ENCODE measurements around the gene SQSTM1.

The SQSTM1 gene

DNA sequence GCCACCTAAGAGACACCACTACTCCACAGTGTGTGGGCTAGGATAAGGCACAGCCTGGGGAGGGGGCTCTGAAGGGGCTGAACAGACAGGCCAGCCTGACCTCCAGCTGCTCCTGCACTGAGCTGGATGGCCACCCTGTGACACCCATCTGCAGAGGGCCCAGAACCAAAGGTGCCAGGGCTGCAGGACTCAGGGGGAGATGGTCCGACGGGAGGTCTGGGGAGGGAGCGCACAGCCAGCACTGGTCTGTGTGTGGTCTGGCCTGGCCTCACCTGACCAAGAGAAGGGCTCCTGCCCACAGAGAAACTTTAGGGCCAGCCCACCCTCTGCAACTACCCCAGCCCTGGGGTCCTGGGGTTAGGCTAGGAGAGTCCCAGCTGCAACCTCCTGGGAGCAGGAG lies 26.1 kb upstream of the SQSTM1 start:
- DNase-seq (ENCODE audit: low read depth in 2 of 2) = no peak

DNA sequence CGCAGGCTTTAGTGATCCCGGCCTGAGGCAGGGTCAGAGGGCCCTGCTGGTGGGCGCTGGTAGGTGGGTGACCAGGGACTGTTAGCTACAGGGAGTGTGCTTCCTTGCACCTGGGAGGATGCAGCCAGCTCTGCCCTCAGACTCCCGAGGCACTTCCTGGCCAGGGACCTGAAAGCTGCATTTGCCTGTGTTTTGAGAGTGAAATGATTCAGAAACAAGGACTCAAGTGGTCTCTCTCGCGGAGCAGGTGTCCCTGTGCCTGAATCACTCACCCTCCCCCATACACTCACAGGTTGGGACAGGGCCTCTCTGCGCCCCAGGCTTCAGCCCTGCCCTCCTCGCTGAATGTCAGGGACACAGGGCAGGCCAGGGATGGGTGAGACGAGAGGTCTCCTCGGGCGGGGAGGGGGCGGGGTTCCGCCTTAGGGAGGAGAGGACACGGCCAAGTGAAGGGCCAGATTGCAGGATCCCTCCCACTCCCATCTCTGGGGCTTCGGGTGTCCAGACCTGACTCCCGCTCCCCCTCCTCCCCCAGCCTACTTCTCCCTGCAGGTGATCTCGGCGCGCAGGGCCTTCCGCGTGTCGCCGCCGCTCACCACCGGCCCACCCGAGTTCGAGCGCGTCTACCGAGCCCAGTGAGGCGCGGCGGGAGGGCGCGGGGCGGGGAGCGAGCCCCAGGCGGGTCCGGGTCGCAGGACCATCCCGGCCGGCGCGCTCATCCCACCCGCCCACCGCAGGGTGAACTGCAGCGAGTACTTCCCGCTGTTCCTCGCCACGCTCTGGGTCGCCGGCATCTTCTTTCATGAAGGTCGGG lies 25.4 kb upstream of the SQSTM1 start:
- no peak for DNase-seq (ENCODE audit: low read depth in 2 of 2)

DNA sequence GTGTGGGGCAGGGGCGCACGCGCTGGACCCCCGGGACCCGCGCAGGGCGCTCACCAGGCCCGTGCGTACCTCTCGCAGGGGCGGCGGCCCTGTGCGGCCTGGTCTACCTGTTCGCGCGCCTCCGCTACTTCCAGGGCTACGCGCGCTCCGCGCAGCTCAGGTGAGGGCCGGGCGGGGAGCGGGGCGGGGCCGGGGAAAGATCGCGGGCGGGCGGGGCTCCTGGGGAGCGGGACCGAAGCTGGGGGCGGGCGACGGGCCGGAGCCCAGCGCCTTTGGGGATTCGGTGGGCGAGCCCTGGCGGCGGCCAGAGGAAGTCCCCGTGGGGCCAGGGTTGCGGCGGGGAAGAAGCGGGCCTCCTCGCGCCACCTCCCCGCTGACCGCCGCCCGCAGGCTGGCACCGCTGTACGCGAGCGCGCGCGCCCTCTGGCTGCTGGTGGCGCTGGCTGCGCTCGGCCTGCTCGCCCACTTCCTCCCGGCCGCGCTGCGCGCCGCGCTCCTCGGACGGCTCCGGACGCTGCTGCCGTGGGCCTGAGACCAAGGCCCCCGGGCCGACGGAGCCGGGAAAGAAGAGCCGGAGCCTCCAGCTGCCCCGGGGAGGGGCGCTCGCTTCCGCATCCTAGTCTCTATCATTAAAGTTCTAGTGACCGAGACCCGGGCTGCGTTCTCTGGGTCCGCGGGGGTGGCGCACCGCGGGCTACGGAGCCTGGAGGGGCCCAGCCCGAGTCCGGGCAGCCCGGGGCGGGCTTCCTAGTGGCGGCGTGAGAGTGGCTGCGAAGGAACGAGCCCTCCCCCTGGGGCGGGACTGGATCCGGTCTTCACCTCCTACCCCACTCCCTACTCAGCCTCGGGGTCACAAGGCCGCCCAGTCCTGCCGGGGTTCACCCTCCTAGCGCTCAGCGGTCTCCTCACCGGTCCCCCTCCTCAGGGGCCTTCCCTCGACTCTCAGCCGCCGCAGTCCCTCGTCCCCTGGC lies 24.6 kb upstream of the SQSTM1 start:
- DNase-seq (ENCODE audit: low read depth in 2 of 2) = peak in 1 of 2 donors; percentile 64

DNA sequence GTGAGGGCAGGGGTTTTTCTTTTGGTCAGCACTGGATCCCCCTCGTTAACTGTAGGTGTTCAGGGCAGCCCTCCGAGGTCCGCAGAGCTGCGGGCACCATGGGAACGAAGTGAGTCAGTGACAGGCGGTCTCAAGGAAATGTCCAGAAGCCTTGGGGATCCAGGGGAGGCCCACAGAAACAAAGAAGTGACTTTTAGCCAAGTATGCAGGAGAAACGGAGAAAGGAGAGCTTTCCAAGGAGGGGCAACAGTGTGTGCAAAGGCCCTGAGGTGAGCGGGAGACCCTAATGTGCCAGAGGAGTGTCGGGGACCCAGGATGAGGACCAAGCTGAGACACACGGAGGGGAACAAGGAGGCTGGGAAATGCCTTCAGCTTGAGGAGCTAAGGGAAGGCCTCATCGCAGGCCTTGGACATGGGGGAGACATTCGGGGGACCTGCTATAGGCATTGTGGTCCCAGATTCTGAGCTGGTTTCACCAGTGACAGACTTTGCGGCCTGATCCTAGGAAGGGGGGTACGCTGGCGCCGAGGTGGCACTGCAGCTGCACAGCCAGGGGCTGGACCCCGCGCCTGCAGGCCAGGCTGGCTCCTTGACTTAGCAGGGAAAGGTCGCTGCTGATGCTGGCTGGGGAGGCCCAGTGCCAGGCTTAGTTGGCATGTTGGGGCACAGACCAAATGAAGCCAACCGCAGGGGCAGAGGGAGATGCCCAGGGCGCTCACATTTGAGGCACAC lies 23.7 kb upstream of the SQSTM1 start:
- no peak for DNase-seq (ENCODE audit: low read depth in 2 of 2)

DNA sequence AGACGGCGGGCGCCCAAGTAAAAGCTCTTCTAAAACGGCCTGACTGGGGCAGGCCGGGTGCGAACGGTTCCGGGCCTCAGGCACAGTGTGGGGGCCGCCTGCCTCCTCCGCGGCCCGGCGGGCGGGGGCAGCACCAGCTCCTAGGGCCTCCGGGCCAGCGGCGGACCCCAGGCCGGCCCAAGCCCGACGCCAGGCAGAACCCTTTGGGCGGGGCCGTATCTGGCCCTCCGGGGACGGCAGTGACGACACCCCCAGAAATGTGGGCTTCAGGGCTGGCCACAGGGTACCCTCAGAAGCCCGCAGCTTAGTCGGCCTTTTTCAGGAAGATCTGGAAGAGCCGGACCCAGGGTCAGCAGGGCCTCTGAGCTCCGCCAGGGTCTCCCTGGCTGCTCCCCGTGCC lies 23.0 kb upstream of the SQSTM1 start:
- DNase-seq (ENCODE audit: low read depth in 2 of 2) = no peak

DNA sequence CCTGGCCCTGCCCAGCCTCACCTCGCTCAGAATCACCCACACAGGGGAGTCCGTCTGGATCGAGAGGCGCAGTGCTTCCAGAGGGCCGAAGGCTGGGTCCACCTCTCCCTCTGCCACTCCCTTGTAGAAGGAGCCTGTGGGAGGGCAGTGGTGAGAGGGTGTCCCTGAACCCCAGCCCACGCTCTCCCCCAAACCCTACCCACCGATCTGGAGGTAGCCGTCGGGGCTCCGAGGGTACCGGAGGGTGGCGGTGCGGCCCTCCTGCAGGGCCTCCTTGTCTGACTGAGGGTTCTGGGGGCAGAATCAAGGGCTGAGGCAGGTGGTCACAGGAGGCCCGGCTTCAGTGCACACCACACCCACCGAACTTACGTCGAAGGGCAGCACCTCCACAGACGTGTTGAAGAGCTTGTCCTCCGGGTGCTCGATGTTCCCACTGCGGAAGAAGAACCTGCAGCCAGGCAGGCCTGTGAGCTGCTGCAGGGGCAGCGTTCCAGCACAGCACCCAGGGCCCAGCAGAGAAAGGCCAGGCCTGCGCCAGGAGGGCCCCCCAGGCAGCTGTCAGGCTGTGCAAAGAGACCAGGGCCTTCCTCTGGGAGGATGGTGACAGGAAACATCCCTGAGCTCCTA lies 22.4 kb upstream of the SQSTM1 start:
- DNase-seq (ENCODE audit: low read depth in 2 of 2) = no peak

DNA sequence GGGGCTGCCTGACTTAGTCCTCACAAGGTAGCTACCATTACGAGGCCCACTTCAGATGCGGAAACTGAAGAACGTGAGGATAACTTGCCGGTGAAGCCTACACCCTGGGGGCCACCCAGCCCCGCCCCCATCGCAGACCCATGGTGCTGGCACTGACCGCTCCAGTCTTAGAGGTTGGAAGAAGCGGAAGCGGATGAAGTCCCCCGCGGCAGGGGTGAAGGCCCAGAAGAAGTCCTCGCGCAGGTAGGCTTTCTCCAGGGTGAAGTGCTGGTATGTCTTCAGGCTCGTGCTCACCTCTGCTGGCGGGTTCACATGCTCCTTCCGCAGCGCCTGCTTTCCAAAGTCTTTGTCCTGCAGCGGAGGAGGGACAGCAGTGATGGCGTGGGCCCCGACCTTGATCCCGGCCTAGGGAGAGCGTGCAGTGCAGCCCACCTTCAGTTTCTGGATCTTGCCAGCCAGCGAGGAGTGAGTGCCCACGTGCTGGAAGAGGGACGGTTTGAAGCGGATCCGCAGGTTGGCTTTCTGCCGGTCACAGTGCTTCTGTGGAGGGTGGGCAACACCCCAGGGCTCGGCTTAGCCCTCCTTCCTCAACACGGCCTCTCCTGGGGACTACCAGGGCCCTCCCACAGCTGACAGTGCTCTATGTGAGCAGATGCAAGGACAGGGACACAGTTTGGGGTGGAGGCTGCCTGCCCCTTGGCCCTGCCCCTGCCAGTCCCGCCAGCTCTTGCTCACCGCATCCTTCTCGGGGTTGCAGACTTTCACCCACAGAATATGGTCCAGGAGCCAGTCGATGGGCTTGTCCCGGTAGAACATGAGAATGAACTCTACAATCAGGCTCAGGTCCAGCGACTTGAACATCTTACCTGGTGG lies 21.7 kb upstream of the SQSTM1 start:
- DNase-seq (ENCODE audit: low read depth in 2 of 2) = no peak

DNA sequence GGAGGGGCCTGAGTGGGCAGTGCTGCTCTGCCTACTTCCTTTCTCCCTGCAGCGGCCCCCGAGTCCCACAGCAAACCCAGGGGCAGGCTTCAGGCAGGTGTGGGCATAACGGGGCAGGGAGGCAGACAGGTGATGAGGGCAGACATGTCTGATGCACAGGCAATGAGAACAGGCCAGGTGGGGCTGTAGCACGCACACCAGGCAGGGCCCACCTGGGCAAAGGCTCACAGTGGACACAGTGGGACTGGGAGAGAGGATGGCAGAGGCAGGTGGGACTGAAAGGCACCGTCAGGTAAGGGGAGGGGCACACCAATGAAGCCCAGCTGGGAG lies 21.1 kb upstream of the SQSTM1 start:
- DNase-seq (ENCODE audit: low read depth in 2 of 2) = no peak

DNA sequence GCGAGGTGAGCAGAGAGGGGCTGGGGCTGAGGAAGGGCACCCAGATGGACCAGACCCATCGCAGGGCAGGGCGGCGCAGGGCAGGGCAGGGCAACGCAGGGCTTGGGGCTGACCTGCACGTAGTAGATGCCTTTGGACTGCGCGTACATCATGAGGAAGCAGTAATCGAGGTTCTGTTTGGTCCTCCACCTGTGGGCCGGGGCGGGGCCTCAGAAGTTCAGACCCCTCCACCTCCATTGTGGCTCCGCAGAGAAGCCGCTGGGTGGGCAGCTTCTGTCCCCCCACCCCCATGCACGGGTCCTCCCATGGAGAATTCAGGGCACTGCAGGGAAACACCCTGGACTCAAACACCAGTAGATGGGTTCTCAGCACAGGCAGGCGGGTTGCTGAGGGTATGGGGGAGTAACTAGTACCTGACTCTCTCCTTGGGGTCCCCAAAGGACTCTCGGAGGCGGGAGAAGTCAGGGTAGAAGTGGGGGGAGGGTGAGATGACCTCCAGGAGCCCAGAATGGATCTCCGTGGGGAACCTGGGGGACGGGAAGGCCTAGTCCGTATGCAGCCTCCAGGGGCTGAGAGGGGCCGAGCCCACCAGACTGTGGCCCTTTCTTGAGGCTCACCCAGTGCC lies 20.5 kb upstream of the SQSTM1 start:
- no peak for DNase-seq (ENCODE audit: low read depth in 2 of 2)

DNA sequence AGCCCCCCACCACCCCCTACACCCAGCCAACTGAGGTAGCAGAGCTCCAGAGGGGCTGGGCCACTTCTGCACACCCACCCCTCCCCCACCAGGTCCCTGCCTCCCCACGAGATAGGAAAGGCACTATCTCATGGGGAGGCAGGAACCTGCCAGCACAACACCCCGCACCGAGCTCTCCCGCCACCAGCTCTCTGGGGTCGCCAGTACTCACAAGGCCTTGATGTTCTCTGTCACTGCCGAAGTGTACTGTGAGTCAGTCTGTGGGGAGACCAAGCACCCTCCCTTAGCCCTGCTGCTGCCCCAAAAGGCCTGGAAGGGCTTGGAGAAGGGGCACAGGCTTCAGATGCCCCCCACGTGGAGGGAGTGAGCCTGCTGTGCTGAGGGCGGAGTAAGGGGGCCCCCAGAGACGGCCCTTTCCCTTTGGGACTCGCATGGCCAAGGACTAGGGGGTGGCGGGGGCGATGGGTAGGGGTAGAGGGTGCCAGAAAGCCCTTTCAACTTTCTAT lies 20.0 kb upstream of the SQSTM1 start:
- no peak for DNase-seq (ENCODE audit: low read depth in 2 of 2)

DNA sequence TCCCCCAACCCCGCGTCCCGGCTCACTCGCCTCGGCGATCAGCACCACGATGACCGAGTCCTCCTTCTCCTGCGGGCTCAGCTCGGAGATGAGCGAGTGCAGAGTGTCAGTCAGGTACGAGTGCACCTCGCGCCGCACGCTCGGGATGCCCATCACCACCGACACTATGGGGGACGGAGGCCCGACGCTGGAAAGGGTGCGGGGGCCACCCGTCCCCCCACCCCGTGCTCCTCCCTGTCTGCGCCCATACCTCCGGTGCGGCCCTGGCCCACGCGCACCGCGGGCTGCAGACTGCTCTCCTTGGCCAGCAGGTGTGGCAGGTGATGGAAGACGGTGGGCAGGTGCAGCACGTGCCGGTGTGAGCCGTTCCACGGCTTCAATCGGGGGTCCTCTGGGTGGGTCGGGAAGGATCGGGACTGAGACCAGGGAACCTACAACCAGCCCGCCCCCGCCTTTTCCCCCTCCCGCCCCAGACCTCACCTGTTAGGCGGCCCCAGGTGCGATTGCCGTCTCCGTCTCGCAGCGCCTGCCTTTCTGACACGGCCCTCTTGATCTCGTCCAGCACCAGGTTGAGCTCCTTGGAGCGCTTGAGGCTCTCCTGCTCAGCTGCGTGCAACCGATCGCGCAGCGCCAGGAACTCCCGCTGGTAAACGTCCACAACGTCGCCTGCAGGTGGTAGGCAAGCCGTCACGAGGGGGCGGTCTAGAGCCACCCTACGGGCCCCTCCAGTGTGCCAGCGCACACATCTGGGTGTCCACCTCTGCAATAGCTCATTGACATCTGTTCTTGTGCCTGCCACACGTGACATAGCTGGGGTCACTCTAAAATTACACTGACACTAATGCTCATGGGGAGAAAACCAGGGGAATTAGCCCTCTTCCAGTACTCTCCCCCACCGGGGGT lies 19.1 kb upstream of the SQSTM1 start:
- DNase-seq (ENCODE audit: low read depth in 2 of 2) = peak; percentile 79 to 83

DNA sequence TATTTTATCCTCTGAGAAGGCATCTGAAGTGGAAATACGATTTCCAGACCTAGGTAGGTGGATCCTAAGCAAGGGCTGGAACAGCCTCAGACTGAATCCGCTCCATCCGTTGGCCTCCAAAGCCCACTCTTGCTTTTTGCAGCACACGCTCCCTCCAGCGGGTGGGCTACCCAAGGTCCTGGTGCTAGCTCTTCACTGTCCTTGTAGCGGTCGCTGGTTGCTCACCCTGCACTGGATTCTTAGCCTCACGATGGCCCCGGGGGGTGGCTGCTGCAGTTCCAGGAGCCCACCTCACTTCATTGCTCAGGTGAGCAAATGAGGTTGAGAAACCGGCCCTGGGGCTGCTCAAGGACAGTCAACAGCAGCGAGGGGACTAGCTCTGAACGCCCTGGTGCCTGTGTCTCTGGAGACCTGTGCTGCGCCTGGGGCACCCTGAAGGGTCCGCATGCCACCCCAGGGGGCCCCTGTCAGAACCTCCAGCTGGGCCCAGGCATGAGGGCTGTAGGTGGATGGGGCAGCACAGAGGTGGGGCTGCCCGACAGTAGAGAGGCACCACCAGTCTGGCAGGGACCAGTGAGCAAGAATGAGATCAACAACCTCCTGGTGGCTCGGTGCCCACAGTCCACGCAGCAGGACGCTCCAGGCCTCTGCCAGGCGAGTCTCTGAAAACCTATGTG lies 18.4 kb upstream of the SQSTM1 start:
- DNase-seq (ENCODE audit: low read depth in 2 of 2) = no peak

DNA sequence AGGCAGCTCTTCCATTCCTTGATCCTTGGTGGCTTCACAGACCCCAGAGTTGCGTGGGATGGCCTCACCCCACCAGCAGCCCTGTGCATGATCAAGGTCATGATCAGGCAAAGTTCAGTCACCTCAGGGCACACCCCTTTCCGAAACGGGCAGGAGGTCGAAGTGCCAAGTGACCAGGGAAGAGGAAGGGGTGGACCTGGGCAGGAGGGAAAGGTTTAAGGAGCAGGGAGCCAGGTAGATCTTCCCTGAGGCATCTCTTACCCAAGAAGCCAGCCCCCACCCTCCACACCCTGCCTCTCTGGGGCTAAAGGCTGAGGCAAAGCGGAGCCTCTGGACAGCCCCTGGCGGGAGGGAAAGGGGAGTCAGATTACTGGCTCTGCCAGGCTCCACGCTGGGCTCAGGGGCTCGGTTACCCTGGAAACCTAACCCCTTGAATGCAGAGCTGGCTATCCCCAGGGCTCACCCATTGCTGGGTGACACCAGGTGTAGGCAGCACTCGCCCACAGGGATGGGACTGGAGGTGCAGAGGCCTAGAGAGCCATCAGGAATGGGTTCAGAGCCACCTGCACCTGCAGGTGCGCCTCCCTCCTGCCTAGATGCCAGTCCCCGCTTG lies 17.6 kb upstream of the SQSTM1 start:
- no peak for DNase-seq (ENCODE audit: low read depth in 2 of 2)

DNA sequence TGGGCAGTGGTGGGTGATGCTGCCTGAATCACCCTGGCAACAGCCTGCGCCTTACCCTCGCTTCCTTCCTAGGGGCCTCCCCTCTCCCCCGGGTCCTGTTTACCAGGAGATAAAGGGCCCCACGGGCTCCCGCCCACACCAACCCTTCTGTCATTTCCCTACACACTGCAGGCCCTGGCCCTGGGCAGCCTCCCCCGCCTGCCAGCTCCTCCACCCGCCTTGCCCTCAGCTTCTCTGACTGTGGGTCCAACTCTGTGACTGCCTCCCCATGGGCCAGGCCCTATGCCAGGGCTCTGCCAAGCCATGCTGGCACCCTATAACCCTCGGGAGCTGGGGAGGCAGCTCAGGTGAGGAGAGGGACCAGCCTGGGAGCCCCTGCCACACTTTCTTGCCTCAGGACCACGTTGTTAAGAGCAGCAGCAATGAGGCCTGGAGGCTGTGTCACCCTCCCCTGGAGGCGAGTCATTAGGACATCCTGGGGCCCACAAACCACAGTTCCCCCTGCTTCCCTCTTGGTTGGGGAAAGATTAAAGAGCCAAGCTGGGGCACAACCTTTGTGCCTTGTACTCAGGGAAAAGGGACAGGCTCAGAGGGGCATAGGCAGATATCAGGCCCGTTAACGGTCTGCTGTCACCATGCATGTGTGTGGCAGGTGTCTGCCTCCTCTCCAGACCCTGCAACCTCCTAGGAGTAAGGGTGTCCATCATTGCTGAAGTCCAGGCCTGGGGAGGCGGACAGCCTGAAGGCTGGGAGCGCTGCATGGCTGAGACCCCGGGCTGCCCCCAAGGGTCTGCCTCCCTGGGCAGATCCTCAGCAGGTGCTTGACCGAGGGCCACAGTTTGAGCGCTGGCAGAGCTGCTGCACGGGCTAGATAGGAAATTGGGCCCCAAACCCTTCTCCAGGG lies 16.8 kb upstream of the SQSTM1 start:
- no peak for DNase-seq (ENCODE audit: low read depth in 2 of 2)

DNA sequence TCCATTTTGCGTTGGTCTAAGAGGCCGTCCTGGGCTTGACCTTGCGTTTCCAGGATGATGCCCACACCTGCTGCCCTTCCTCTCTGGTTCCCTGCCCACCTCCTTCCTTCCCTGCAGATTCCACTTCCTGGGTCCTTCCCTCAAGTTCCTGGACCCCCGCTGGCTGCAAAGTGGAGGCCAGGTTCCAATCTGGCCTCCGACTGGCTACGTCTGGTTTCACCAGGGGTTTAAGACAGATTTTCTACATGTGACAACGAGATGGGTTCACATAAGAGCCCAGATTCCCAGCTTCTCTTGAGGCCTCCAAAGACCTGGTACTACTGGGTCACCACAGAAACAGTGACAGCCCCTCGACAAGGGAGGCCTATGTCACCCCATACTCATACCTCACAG lies 16.2 kb upstream of the SQSTM1 start:
- no peak for DNase-seq (ENCODE audit: low read depth in 2 of 2)

DNA sequence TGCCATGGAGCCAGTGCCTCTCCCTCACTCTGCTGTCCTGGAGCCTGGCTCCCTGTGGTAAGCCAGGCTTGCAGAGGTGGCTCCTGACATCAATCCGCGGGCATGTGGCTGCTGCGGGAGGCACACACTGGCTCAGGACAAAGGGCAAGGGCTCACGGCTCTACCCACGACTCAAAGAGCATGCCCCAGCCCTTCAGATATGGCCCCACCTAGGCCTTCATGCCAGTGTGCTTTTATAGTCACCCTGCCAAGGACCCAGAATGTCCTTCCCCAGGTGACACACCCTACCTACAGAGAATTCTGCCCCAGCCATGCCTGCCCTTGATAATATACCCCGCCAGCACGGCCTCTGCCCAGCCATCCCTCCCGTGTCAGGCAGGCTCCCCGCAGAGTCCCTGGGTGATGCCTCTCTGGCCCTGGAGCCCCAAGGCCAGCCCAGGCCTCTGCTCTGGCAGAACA lies 15.6 kb upstream of the SQSTM1 start:
- no peak for DNase-seq (ENCODE audit: low read depth in 2 of 2)

Measured in stimulated activated CD4-positive, alpha-beta T cell treated with anti-CD3 and anti-CD28 coated beads, Interleukin-4, amount 100 ng/mL, for 48 hours (primary cell).